BLaER1 treated with 17β-estradiol and CSF1 and Interleukin-3, amounts not matched to agents 10 nM and 100 nM (cell line): ENCODE results near the gene MAMDC2.
A peak's percentile ranks its signal among the peaks of the same experiment; 100 is the strongest.

ENCODE experiments used
- H3K27ac ChIP-seq, 11 experiments: shearing (Covaris generic); formaldehyde crosslinking; 2 replicates each; pipeline ENCODE4 v1.8.1; 2022
- H3K27me3 ChIP-seq, 11 experiments: shearing (Covaris generic); formaldehyde crosslinking; 2 replicates each; pipeline ENCODE4 v1.8.1; 2022
- H3K36me3 ChIP-seq, 11 experiments: shearing (Covaris generic); formaldehyde crosslinking; 2 replicates each; pipeline ENCODE4 v1.8.1; 2022
- H3K4me1 ChIP-seq, 10 experiments: shearing (Covaris generic); formaldehyde crosslinking; 2 replicates each; pipeline ENCODE4 v1.8.1; 2022
- H3K4me2 ChIP-seq, 11 experiments: shearing (Covaris generic); formaldehyde crosslinking; 2 replicates each; pipeline ENCODE4 v1.8.1; 2022
- H3K4me3 ChIP-seq, 10 experiments: shearing (Covaris generic); formaldehyde crosslinking; 2 replicates each; pipeline ENCODE4 v1.8.1; 2022
- H3K9ac ChIP-seq, 11 experiments: shearing (Covaris generic); formaldehyde crosslinking; 2 replicates each; pipeline ENCODE4 v1.8.1; 2022
- H3K9me3 ChIP-seq, 11 experiments: shearing (Covaris generic); formaldehyde crosslinking; replicated peaks in 1 of 11; 2 replicates each; pipeline ENCODE4 v1.8.1; 2022
- H4K20me1 ChIP-seq, 11 experiments: shearing (Covaris generic); formaldehyde crosslinking; 2 replicates each; pipeline ENCODE4 v1.8.1; 2022
- Cebpa-rat ChIP-seq, 11 experiments: shearing (Covaris generic); IDR thresholded peaks; 2 replicates each; pipeline ENCODE4 v1.8.1; 2022

Gene MAMDC2

GRCh38 chr9:70261131-70261870 is 217.7 kb downstream of the MAMDC2 start:
- TF ChIP-seq Cebpa-rat (IDR thresholded peaks at IDR 0.05) = no peak
- H3K9me3 ChIP-seq = no peaks in the 10 kb centered on the region; a peak in 3 of 22 replicates
- peak overlapping the region in 6 of 10 experiments; percentile 82 to 91 (median 89); a peak in 3 of 20 replicates for H3K4me3 ChIP-seq
- no peak overlapping the region for H3K27ac ChIP-seq
- H3K4me1 ChIP-seq = peaks cover 43 to 53% (median 48%) of the 10 kb centered on the region in 10 experiments
- peaks cover 34 to 72% (median 48%) of the 10 kb centered on the region in 11 experiments; a peak in 20 of 22 replicates for H4K20me1 ChIP-seq
- peaks cover 53 to 65% (median 60%) of the 10 kb centered on the region in 11 experiments for H3K36me3 ChIP-seq
- no peaks in the 10 kb centered on the region for H3K27me3 ChIP-seq
- H3K4me2 ChIP-seq = peak overlapping the region; percentile 86 to 99 (median 93)
- H3K9ac ChIP-seq = peak overlapping the region in 2 of 11 experiments; percentile 3 to 6; a peak in 1 of 22 replicates

- Histone ChIP-seq H4K20me1 (peaks cover 40 to 82% (median 58%) of the 10 kb centered on the region in 11 experiments; a peak in 20 of 22 replicates), H3K27ac (no peak overlapping the region), H3K27me3 (no peaks in the 10 kb centered on the region), H3K4me1 (peaks cover 40 to 47% (median 45%) of the 10 kb centered on the region in 10 experiments), H3K36me3 (peaks cover 64 to 76% (median 70%) of the 10 kb centered on the region in 11 experiments), H3K9me3 (no peaks in the 10 kb centered on the region; a peak in 3 of 22 replicates), H3K9ac (no peak overlapping the region), H3K4me3 (no peak overlapping the region; a peak in 1 of 20 replicates), H3K4me2 (peak overlapping the region in 9 of 11 experiments; percentile 4 to 99 (median 92); a peak in 11 of 22 replicates)
- TF ChIP-seq Cebpa-rat (IDR thresholded peaks at IDR 0.05) = no peak
Observed at GRCh38 chr9:70262366-70262765, 218.7 kb downstream of the MAMDC2 start.

GRCh38 chr9:70262948-70263347 is 219.3 kb downstream of the MAMDC2 start:
- H3K36me3 ChIP-seq = peaks cover 70 to 82% (median 76%) of the 10 kb centered on the region in 11 experiments
- H3K27me3 ChIP-seq = no peaks in the 10 kb centered on the region
- no peak overlapping the region for H3K4me3 ChIP-seq
- H3K9ac ChIP-seq = no peak overlapping the region
- peak overlapping the region in 5 of 11 experiments; percentile 4 to 99 (median 41); a peak in 6 of 22 replicates for H3K4me2 ChIP-seq
- TF ChIP-seq Cebpa-rat (IDR thresholded peaks at IDR 0.05) = no peak
- H3K4me1 ChIP-seq = peaks cover 34 to 42% (median 40%) of the 10 kb centered on the region in 10 experiments
- no peaks in the 10 kb centered on the region; a peak in 3 of 22 replicates for H3K9me3 ChIP-seq
- H3K27ac ChIP-seq = no peak overlapping the region
- peaks cover 41 to 88% (median 64%) of the 10 kb centered on the region in 11 experiments; a peak in 20 of 22 replicates for H4K20me1 ChIP-seq

- Histone ChIP-seq H3K9ac (no peak overlapping the region), H3K36me3 (peaks cover 74 to 87% (median 81%) of the 10 kb centered on the region in 11 experiments), H3K27me3 (no peaks in the 10 kb centered on the region), H4K20me1 (peaks cover 41 to 93% (median 69%) of the 10 kb centered on the region in 11 experiments; a peak in 20 of 22 replicates), H3K4me1 (peaks cover 29 to 37% (median 35%) of the 10 kb centered on the region in 10 experiments), H3K27ac (no peak overlapping the region), H3K4me2 (no peak overlapping the region; a peak in 1 of 22 replicates), H3K4me3 (no peak overlapping the region), H3K9me3 (no peaks in the 10 kb centered on the region; a peak in 3 of 22 replicates)
- no peak for TF ChIP-seq Cebpa-rat (IDR thresholded peaks at IDR 0.05)
Observed at GRCh38 chr9:70263421-70263820, 219.8 kb downstream of the MAMDC2 start.
